Adipocyte (in vitro differentiated cells): ENCODE data around the gene SYCP2L.

ENCODE experiments used
- DNase-seq: peaks from one replicate; pipeline ENCODE4 v3.0.0-alpha.2; 2015; ENCODE audit warnings: low read depth
- H3K27me3 ChIP-seq: replicated peaks from 2 replicates; pipeline ENCODE4 v1.7.0; 2013; ENCODE audit warnings: mild to moderate bottlenecking, low read length, moderate library complexity; ENCODE audit not compliant: control insufficient read depth, insufficient read depth
- H3K36me3 ChIP-seq: 2 replicates; pipeline ENCODE4 v1.7.0; 2013; ENCODE audit warnings: low read length, mild to moderate bottlenecking, moderate library complexity; ENCODE audit not compliant: control insufficient read depth, insufficient read depth, severe bottlenecking
- H3K4me1 ChIP-seq: 2 replicates; pipeline ENCODE4 v1.7.0; 2013; ENCODE audit warnings: mild to moderate bottlenecking, low read length, moderate library complexity; ENCODE audit not compliant: control insufficient read depth, insufficient read depth
- H3K4me3 ChIP-seq: 2 replicates; pipeline ENCODE4 v1.7.0; 2013; ENCODE audit warnings: mild to moderate bottlenecking, low read length, moderate library complexity
- H3K9ac ChIP-seq: 2 replicates; pipeline ENCODE4 v1.7.0; 2013; ENCODE audit warnings: mild to moderate bottlenecking, low read length, moderate library complexity
- H3K9me3 ChIP-seq: 2 replicates; pipeline ENCODE4 v1.7.0; 2013; ENCODE audit warnings: mild to moderate bottlenecking, low read length, moderate library complexity; ENCODE audit not compliant: control insufficient read depth

Gene SYCP2L

DNA sequence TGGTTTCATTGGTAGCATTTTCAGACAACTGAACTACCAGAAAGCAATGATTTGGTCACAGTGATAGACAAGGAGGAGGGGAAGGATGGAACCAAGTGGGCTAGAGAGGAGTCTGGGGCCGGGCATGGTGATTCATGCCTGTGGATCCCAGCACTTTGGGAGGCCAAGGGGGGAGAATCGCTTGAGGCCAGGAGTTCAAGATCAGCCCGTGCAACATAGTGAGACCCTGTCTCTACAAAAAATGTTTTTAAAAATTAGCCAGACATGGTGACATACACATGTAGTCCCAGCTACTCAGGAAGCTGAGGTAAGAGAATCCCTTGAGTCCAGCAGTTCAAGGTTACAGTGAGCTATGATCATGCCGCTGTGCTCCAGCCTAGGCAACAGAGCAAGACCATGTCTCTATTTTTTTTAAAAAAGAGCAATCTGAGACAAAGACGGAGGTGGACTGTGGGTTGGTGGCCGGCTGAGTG lies 70.6 kb downstream of the SYCP2L start:
- H3K4me1 ChIP-seq: no peaks in the 10 kb centered on the region
- no peak overlapping the region for H3K9ac ChIP-seq
- H3K9me3 ChIP-seq: no peaks in the 10 kb centered on the region
- H3K36me3 ChIP-seq: no peaks in the 10 kb centered on the region
- H3K4me3 ChIP-seq: no peak overlapping the region
- H3K27me3 ChIP-seq: no peaks in the 10 kb centered on the region
- no peak for DNase-seq

DNA sequence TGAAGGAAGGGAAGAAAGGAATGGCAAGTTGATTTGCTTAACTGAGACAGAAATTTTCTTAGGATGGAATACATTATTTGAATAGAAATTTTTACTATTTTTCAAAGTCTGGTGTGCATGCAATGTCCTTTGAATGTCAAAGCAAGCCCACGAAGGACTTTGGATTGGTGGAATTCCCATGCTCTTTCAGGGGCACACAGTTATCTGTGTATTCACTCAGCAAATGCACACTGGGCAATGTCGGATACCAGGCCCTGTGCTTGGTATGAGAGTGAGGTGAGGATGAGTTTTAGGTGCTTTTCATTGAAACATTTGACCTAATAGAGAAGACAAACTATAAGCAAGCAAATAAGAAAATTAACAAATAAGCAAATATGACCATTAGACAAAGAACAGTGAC lies 73.3 kb downstream of the SYCP2L start:
- no peak for DNase-seq
- Histone ChIP-seq H3K4me1 (peaks cover 6% of the 10 kb centered on the region), H3K9ac (no peak overlapping the region), H3K27me3 (no peaks in the 10 kb centered on the region), H3K9me3 (no peaks in the 10 kb centered on the region), H3K4me3 (no peak overlapping the region), H3K36me3 (no peaks in the 10 kb centered on the region)

DNA sequence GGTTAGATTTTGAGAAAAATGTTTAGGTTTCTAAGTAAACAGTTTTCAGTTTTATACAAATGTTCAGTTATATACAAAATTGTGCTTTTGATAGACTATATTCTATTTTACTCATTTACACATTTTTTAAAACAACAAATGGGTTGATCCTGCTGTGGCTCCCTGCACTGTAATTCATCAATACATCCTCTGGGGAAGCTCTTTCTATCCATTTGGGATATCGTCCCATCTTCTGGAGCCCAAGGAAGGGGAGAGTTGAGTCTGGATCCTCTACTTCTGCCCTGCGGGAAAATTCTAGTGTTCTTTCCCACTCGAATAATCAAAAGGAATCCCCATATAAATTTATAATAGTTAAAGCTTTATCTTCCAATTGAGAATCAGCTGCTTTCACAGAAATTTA lies 75.0 kb downstream of the SYCP2L start:
- Histone ChIP-seq H3K27me3 (no peaks in the 10 kb centered on the region), H3K9me3 (peaks cover 10% of the 10 kb centered on the region), H3K4me1 (peaks cover 6% of the 10 kb centered on the region), H3K36me3 (no peaks in the 10 kb centered on the region), H3K4me3 (no peak overlapping the region), H3K9ac (no peak overlapping the region)
- DNase-seq: no peak

DNA sequence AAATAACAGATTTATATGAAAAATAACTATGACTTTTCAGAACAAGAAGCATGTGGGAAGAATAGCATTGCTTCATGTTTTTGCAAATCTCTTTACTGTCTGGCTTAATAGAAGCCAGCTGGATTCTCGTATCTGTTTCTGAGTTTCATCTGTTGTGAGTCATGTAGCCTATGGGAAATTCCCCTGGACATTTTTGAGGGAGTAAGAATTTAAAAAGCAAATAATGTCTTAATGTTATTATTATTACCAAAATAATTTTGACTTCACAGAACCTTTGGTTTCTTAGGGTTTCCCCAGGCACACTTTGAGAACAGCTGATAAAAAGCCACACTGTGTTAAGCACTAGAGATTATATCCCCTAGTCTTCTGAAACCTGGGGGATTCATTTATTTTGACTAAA lies 75.8 kb downstream of the SYCP2L start:
- DNase-seq: peak; percentile 93
- Histone ChIP-seq H3K4me3 (no peak overlapping the region), H3K4me1 (peaks cover 6% of the 10 kb centered on the region), H3K9me3 (peaks cover 18% of the 10 kb centered on the region), H3K36me3 (no peaks in the 10 kb centered on the region), H3K9ac (no peak overlapping the region), H3K27me3 (no peaks in the 10 kb centered on the region)

DNA sequence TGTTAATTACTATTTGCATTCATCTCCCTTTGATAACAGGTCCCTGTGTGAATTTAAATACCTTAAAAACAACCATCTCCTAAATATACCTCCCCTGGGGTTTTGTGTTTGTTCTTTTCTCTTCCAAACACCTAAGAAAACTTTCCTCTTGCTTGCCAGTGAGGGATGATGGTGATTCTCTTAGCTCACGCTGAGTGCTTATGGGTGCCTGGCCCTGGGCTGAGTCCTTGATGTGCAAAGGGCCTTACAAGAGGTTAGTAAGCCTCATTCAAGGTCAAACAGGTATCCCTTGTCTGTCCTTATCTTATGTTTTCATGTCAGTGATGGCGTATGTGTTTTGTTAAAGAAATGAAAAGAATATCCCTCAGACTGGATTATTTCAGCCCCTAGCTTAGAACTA lies 76.3 kb downstream of the SYCP2L start:
- no peak for DNase-seq
- Histone ChIP-seq H3K27me3 (no peaks in the 10 kb centered on the region), H3K36me3 (no peaks in the 10 kb centered on the region), H3K9me3 (peaks cover 22% of the 10 kb centered on the region), H3K9ac (no peak overlapping the region), H3K4me3 (no peak overlapping the region), H3K4me1 (peaks cover 6% of the 10 kb centered on the region)

DNA sequence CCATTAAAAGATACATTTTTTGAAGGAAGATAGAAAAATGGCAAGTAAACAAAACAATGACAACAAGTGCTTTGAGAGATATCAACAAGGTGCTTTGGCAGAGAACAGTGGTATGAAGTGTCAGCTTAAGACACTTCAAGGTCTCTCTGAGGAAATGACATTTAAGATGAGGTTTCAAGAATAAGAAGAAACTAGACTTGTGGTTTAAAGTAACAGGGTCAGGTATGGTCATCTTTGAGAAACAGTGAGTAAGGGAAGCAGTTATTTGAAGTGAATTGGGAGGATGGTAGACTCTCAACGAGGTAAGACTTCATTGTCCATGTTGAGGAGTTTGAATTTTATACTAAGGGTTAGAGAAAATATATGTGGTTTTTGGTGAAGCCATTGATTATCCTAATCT lies 77.8 kb downstream of the SYCP2L start:
- Histone ChIP-seq H3K27me3 (no peaks in the 10 kb centered on the region), H3K4me3 (no peak overlapping the region), H3K9me3 (peaks cover 25% of the 10 kb centered on the region), H3K36me3 (no peaks in the 10 kb centered on the region), H3K4me1 (peaks cover 6% of the 10 kb centered on the region), H3K9ac (no peak overlapping the region)
- no peak for DNase-seq

DNA sequence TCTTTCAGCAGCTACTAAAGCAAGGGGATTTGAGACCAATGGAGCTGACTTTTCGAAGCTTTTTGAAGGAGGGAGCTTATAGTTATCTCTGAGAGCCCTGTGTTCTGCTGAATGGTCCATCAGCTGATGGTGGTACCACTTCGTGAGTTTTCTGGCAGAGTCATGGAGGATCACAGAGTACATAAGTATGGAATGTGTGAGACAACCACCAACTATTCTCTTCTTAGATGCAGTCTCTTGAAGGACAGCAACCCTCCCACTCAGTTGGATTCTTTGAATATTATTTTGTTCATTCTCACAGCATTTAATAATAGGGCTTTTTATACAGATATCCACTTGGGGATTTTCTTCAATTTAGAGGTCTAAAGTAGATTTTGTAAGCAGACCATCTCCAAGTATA lies 81.9 kb downstream of the SYCP2L start:
- Histone ChIP-seq H3K27me3 (no peaks in the 10 kb centered on the region), H3K4me3 (no peak overlapping the region), H3K4me1 (no peaks in the 10 kb centered on the region), H3K36me3 (no peaks in the 10 kb centered on the region), H3K9me3 (peaks cover 25% of the 10 kb centered on the region), H3K9ac (no peak overlapping the region)
- peak; percentile 52 for DNase-seq

DNA sequence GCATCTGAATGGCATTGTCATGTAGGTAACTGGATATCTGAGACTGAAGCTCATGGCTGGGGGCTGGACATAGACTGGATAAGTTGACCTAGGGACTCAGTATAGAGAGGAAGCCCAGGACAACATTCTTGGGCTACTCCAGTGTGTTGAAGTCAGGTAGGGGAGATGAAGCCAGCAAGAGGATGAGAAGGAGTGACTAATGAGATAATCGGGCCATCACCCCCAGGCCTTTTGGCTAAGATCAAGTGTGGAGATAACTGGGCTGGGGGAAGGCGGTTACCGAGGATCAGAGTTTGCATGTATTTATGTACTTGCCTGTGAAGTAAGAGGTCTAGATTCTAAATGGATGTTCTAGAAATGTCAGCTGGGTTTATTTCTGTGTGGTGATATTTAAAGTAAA lies 83.9 kb downstream of the SYCP2L start:
- Histone ChIP-seq H3K36me3 (no peaks in the 10 kb centered on the region), H3K9ac (no peak overlapping the region), H3K4me3 (no peak overlapping the region)

DNA sequence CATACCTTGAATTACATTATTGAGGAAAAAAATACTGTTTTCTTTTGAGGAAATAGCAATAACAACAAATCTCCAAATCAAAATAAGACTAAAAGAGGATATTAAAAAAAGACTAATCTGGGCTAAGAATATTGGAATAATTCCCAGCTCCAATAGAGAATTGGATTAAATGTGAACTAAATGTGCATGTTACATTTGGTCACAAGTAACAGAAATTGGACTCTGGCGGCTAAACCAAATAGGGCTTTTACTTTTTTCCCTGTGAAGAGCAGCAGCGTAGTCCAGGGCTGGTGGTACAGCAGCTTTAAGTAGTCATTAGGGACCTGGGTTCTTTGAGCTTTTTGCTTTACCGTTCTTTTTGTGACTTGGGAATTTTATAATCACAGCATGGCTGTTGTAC lies 85.3 kb downstream of the SYCP2L start:
- Histone ChIP-seq H3K27me3 (no peaks in the 10 kb centered on the region), H3K4me1 (no peaks in the 10 kb centered on the region)
- no peak for DNase-seq

More for the DNA sequence above, 83.9 kb downstream of the SYCP2L start:
- Histone ChIP-seq H3K4me1 (no peaks in the 10 kb centered on the region), H3K9me3 (peaks cover 25% of the 10 kb centered on the region), H3K27me3 (no peaks in the 10 kb centered on the region)
- no peak for DNase-seq

DNA sequence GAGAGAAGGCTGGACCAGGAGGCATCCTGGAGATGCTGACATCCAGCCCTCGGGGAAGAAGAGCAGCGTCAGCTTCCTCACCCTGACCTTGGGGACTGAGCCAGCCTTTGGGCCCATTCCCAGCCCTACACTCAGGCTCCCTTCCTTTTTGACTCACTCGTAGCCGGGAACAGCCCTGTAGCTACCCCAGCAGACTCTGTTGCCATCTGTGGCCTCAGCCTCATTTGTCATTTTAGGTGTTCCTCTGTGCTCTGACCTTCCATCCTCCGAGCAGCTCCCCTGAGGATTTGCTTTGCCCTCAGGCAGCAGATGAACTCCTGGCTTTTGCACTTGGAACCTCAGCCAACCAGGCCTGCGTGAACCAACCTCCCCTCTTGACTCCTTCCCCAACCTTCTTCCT lies 89.7 kb downstream of the SYCP2L start:
- Histone ChIP-seq H3K4me3 (no peak overlapping the region), H3K27me3 (no peaks in the 10 kb centered on the region), H3K36me3 (no peaks in the 10 kb centered on the region), H3K9ac (no peak overlapping the region), H3K4me1 (no peaks in the 10 kb centered on the region), H3K9me3 (no peaks in the 10 kb centered on the region)
- DNase-seq: no peak

More for the DNA sequence above, 85.3 kb downstream of the SYCP2L start:
- Histone ChIP-seq H3K9ac (no peak overlapping the region), H3K4me3 (no peak overlapping the region), H3K9me3 (peaks cover 11% of the 10 kb centered on the region), H3K36me3 (no peaks in the 10 kb centered on the region)

DNA sequence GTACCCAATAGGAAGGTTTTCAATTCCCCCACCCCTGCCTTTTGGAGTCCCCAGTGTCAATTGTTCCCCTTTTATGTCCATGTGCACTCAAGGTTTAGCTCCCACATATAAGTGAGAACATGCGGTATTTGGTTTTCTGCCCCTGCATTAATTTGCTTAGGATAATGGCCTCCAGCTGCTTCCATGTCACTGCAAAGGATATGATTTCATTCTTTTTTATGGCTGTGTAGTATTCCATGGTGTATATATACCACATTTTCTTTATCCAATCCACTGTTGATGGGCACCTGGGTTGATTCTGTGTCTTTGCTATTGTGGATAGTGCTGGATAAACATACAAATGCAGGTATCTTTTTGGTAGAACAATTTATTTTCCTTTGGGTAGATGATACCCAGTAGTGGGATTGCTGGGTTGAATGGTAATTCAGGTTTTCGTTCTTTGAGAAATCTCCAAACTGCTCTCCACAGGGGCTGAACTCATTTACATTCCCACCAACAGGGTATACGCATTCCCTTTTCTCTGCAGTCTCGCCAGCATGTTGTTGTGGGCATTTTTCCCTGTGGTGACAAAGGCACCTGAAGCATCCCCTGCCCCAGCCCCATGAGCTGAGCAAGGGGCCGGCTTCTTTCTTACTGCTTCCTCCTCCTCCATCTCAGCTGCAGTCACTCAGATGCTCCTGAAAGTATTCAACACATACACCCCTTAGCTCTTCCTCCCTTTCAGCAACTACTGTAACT lies 90.5 kb downstream of the SYCP2L start:
- Histone ChIP-seq H3K9me3 (no peaks in the 10 kb centered on the region), H3K27me3 (no peaks in the 10 kb centered on the region), H3K4me3 (no peak overlapping the region), H3K9ac (no peak overlapping the region), H3K36me3 (no peaks in the 10 kb centered on the region), H3K4me1 (no peaks in the 10 kb centered on the region)
- no peak for DNase-seq

DNA sequence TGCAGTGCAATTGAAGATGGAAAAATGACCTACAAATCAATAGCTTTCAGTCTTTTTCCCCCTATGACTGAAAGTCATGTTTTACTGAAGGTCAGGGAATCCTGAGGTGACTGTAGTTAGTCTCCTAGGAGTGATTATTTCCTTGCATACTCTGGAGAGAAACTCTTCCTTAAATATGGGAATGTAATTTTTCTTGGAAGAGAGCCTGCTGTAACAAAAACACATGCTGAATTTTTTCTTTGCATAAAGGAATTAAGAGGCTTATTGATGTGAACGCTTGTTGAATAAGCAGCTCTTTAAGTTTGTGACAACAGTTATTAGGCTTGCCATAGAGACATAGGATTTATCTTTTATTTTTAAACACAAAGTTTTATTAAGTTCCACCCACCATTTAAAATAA lies 92.8 kb downstream of the SYCP2L start:
- H3K9me3 ChIP-seq: no peaks in the 10 kb centered on the region
- H3K27me3 ChIP-seq: no peaks in the 10 kb centered on the region
- no peaks in the 10 kb centered on the region for H3K36me3 ChIP-seq
- no peak overlapping the region for H3K9ac ChIP-seq
- peak; percentile 18 for DNase-seq
- H3K4me3 ChIP-seq: no peak overlapping the region
- no peaks in the 10 kb centered on the region for H3K4me1 ChIP-seq
